ENCODE results near the gene EMILIN2. TPM values are rescaled to one million over a fixed set of nuclear protein-coding genes. Genes with fewer than 3 reads are reported as not detected.

EMILIN2 gene
- total RNA-seq, 1 experiment from 2014 or later: 0.07 TPM

DNA sequence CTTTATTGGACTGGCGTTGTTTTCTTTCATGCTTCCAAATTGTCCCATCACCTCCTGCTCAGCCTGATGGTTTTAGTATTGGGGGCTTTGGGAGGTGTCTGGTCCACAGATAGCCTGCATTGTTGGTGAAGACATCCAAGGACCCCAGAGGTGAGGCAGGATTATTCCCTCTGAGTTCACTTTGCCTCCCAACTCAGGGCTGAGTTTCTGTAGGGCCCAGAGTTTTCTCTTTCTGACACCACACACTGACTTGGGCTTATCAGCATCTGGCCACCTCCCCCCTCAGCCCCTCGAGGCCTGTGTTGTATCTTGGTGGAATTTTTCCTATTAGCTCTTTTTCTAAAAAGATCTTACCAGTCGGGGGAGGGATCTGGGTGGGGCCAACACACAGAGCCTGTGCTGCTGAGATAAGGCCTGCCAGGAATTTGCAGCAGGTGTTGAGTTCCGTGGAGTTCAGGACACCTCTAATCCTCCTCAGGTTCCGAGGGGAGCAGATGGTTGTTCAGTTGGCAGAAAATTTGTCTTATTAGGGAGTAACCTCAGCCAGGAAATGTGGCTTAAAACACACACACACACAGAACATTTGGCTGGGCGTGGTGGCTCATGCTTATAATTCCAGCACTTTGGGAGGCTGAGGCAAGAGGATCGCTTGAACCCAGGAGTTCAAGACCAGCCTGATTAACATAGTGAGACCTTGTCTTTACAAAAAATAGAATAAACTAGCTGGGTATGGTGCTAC, 7.3 kb downstream of the EMILIN2 start:
- peaks cover 7% of the 10 kb centered on the region; the same call in 1 of the 2 replicates for H3K27me3 ChIP-seq (ENCODE audit: insufficient read depth, low read depth)
- H3K4me1 ChIP-seq (replicated peaks; ENCODE audit: insufficient read depth): peaks cover 9% of the 10 kb centered on the region; the same call in 1 of the 2 replicates
- H3K9me2 ChIP-seq (ENCODE audit: insufficient read depth): no peaks in the 10 kb centered on the region
- TF ChIP-seq, protein P1, sequence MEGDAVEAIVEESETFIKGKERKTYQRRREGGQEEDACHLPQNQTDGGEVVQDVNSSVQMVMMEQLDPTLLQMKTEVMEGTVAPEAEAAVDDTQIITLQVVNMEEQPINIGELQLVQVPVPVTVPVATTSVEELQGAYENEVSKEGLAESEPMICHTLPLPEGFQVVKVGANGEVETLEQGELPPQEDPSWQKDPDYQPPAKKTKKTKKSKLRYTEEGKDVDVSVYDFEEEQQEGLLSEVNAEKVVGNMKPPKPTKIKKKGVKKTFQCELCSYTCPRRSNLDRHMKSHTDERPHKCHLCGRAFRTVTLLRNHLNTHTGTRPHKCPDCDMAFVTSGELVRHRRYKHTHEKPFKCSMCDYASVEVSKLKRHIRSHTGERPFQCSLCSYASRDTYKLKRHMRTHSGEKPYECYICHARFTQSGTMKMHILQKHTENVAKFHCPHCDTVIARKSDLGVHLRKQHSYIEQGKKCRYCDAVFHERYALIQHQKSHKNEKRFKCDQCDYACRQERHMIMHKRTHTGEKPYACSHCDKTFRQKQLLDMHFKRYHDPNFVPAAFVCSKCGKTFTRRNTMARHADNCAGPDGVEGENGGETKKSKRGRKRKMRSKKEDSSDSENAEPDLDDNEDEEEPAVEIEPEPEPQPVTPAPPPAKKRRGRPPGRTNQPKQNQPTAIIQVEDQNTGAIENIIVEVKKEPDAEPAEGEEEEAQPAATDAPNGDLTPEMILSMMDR (conservative IDR thresholded peaks at IDR 0.05): no peak
- TF ChIP-seq EZH2 (IDR thresholded peaks at IDR 0.05; ENCODE audit: low read depth): no peak
- H3F3A ChIP-seq (ENCODE audit: insufficient read depth, low read depth): no peaks in the 10 kb centered on the region; the same call in 1 of the 2 replicates
- no peaks in the 10 kb centered on the region for H3K9me3 ChIP-seq (ENCODE audit: insufficient read depth, low read depth)
- H2AFZ ChIP-seq: no peak overlapping the region
- no peak overlapping the region for H3K4me2 ChIP-seq
- intact Hi-C loops (cut with micrococcal nuclease; ENCODE audit: unreplicated experiment): no loop called here
- no peak overlapping the region for H3K27ac ChIP-seq
- H3K79me2 ChIP-seq (ENCODE audit: low read depth): no peaks in the 10 kb centered on the region
- no TSS peak for BruUV-seq (replicated peaks)
- POLR2A ChIA-PET (ENCODE audit: unreplicated experiment): no interaction called here
- no peak overlapping the region for H3K4me3 ChIP-seq
- H4K20me1 ChIP-seq (ENCODE audit: insufficient read depth): no peaks in the 10 kb centered on the region
- no peak for DNase-seq
- CTCF ChIA-PET: no interaction called here
- no peaks in the 10 kb centered on the region for H3K36me3 ChIP-seq (ENCODE audit: low read depth)

DNA sequence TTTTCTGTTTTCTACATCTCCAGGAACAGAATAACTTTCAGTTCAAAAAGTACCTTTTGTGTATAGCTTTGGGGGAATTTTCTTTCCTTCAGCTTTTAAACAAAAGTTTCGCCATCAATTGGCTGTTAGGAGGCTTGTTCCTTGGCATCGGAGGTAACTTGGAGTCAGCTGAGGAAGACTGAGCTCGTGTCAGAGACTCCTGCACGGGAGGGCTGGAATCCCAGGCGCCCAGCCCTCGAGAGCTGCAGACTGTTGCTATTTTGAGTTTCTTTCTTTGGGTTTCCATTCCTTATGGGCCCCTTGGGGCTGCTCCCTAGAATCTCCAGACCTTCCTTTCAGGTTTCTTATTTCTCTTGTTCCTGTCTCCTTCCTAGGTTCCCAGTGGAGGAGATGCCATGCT, 8.1 kb downstream of the EMILIN2 start:
- no TSS peak for BruUV-seq (replicated peaks)
- Histone ChIP-seq H3K4me3 (no peak overlapping the region), H3K79me2 (ENCODE audit: low read depth) (no peaks in the 10 kb centered on the region), H3K4me1 (replicated peaks; ENCODE audit: insufficient read depth) (peaks cover 9% of the 10 kb centered on the region; the same call in 1 of the 2 replicates), H3K27me3 (ENCODE audit: insufficient read depth, low read depth) (no peaks in the 10 kb centered on the region), H3K36me3 (ENCODE audit: low read depth) (no peaks in the 10 kb centered on the region), H2AFZ (no peak overlapping the region), H4K20me1 (ENCODE audit: insufficient read depth) (no peaks in the 10 kb centered on the region), H3K9me3 (ENCODE audit: insufficient read depth, low read depth) (no peaks in the 10 kb centered on the region), H3F3A (ENCODE audit: insufficient read depth, low read depth) (no peaks in the 10 kb centered on the region; the same call in 1 of the 2 replicates), H3K4me2 (no peak overlapping the region), H3K27ac (no peak overlapping the region), H3K9me2 (ENCODE audit: insufficient read depth) (no peaks in the 10 kb centered on the region)
- ChIA-PET CTCF (no interaction called here), POLR2A (ENCODE audit: unreplicated experiment) (no interaction called here)
- intact Hi-C loops (cut with micrococcal nuclease; ENCODE audit: unreplicated experiment): no loop called here
- DNase-seq: no peak
- TF ChIP-seq, protein P1 (conservative IDR thresholded peaks at IDR 0.05): no peak
- TF ChIP-seq EZH2 (IDR thresholded peaks at IDR 0.05; ENCODE audit: low read depth): no peak

DNA sequence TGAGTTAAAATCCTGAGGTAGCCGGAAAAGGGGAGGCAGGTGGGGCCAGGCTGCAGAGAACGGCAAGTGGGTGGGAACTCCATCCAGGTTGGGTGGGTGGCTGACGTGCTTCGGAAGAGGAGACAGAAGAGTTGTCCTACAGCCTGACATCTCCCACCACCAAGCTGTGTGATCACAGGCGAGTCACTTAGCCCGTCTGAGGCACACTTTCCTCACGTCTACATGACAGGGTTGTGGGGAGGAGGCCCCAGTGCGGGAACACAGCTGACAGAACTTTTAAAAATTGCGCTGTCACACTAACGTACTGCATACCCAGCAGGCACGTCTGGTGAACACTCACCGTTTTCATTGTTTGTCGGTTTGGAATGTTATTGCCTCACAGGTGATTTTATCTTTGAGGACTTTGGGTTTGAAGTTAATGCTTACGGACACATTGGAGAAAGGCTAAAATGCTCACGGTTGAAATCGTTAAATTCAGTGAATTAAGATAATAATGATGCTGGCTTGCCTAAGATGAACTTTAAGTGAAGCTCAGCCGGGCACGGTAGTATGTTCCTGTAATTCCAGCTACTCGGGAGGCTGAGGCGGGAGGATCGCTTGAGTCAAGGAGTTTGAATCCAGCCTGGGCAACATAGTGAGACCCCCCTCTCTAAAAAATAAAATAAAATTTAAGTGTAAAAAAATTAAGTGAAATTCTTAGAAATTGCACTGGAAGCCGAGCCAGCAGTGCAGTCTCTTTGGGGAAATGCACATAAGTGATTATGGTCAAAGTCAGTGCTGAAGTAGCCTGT, 8.9 kb downstream of the EMILIN2 start:
- Histone ChIP-seq H3K4me2 (no peak overlapping the region), H3F3A (ENCODE audit: insufficient read depth, low read depth) (no peaks in the 10 kb centered on the region; the same call in 1 of the 2 replicates), H3K4me3 (no peak overlapping the region), H2AFZ (no peak overlapping the region), H3K79me2 (ENCODE audit: low read depth) (no peaks in the 10 kb centered on the region), H3K36me3 (ENCODE audit: low read depth) (no peaks in the 10 kb centered on the region), H4K20me1 (ENCODE audit: insufficient read depth) (no peaks in the 10 kb centered on the region), H3K9me2 (ENCODE audit: insufficient read depth) (no peaks in the 10 kb centered on the region), H3K27me3 (ENCODE audit: insufficient read depth, low read depth) (no peaks in the 10 kb centered on the region), H3K9me3 (ENCODE audit: insufficient read depth, low read depth) (no peaks in the 10 kb centered on the region), H3K27ac (no peak overlapping the region), H3K4me1 (replicated peaks; ENCODE audit: insufficient read depth) (peaks cover 9% of the 10 kb centered on the region; the same call in 1 of the 2 replicates)
- ChIA-PET POLR2A (ENCODE audit: unreplicated experiment) (no interaction called here), CTCF (no interaction called here)
- intact Hi-C loops (cut with micrococcal nuclease; ENCODE audit: unreplicated experiment): no loop called here
- no peak for TF ChIP-seq EZH2 (IDR thresholded peaks at IDR 0.05; ENCODE audit: low read depth)
- TF ChIP-seq, protein P1 (conservative IDR thresholded peaks at IDR 0.05): no peak
- no peak for DNase-seq
- BruUV-seq (replicated peaks): no TSS peak

Measured in PC-9 (cell line).